ENCODE results near the gene WDTC1. TPM values are rescaled to one million over a fixed set of nuclear protein-coding genes. Genes with fewer than 3 reads are reported as not detected.
A peak's percentile ranks its signal among the peaks of the same experiment; 100 is the strongest.

The WDTC1 gene
- total and polyA plus RNA-seq, 2 of the 13 experiments (the other 11 are each of a cell fraction or from before 2014, with no cell fraction given) = 5.5 TPM

DNA sequence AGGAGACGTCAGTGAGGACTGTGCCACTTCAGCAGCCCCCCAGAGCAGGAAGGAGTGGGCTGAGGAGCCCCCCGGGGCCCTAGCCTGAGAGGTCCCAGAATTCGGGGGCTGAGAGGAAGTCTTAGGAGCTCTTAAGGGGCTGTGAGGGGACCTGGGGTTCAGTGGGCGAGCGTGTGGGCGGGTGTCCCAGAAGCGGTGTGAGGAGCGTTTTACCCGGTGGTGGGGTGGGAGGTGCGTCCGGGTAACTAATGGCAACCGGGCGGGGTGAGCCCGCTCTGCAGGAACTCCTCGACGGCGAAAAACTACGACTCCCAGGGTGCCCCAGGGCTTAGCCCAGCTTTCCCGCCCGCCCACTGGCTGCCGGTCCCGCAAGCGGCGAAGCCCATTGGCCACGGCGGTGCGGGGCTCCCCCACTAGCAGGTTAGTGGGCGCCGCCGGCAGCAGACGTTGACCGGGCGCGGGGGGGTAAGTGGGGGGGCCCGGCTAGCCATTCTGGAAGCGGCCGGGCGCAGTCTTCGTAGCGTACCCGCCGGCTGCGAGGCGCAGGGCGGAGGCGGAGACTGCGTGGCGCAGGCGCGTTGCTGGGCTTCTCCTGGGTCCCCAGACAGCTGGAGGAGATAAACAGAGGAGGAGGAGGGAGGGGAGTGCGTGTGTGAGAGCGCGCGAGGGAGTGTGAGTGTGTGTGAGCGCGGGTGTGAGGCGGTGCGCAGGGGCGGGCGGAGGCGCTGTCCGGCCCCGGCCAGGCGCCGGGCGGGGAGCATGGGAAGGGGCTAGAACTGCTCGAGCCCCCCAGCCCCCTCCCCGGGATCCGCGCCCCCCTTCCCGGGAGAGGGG is at the start of gene WDTC1 (continued):
- TF ChIP-seq ZNF317 (CRISPR knock-in tag; IDR thresholded peaks at IDR 0.05) (0 out of 2 replicates have a peak, but pooled peaks have one; percentile 45), SP2 (CRISPR knock-in tag; IDR thresholded peaks at IDR 0.05) (peak; percentile 89), HDAC2 (CRISPR knock-in tag; IDR thresholded peaks at IDR 0.05) (peak; percentile 32; the same call in 1 of the 2 replicates), ZNF503 (CRISPR knock-in tag; IDR thresholded peaks at IDR 0.05) (peak; percentile 52; the same call in 1 of the 2 replicates), POLR2A (IDR thresholded peaks at IDR 0.05; ENCODE audit: insufficient read depth in 1 of 2, low read depth in 2 of 2, low read length in 2 of 2) (peak in 1 of 2 experiments; percentile 44; a peak in 1 of 4 replicates), U2AF2 (IDR thresholded peaks at IDR 0.05; ENCODE audit: low read depth, low read length) (peak; percentile 98), IRF9 (CRISPR knock-in tag; IDR thresholded peaks at IDR 0.05; ENCODE audit: borderline replicate concordance) (peak; percentile 42; the same call in 1 of the 2 replicates), ZNF83 (CRISPR knock-in tag; IDR thresholded peaks at IDR 0.05; ENCODE audit: borderline replicate concordance) (no peak), ZNF280B (CRISPR knock-in tag; IDR thresholded peaks at IDR 0.05; ENCODE audit: borderline replicate concordance) (no peak), ZBTB7A (CRISPR knock-in tag; IDR thresholded peaks at IDR 0.05) (peak; percentile 26; the same call in 1 of the 2 replicates), ZNF30 (CRISPR knock-in tag; IDR thresholded peaks at IDR 0.05) (no peak), PPARG (CRISPR knock-in tag; conservative IDR thresholded peaks at IDR 0.05) (no peak; the same call in 1 of the 2 replicates), DR1 (CRISPR knock-in tag; IDR thresholded peaks at IDR 0.05) (0 out of 2 replicates have a peak, but pooled peaks have one; percentile 22), ZBTB8A (CRISPR knock-in tag; IDR thresholded peaks at IDR 0.05; ENCODE audit: borderline replicate concordance, low read depth) (0 out of 2 replicates have a peak, but pooled peaks have one; percentile 44), ZNF761 (CRISPR knock-in tag; conservative IDR thresholded peaks at IDR 0.05) (peak; percentile 87; the same call in 1 of the 2 replicates), NONO (IDR thresholded peaks at IDR 0.05) (no peak), NONO (CRISPR knock-in tag; conservative IDR thresholded peaks at IDR 0.05) (peak; percentile 85), ZNF230 (CRISPR knock-in tag; IDR thresholded peaks at IDR 0.05) (peak; percentile 76; the same call in 1 of the 2 replicates)
- TF ChIP-seq, protein P1, sequence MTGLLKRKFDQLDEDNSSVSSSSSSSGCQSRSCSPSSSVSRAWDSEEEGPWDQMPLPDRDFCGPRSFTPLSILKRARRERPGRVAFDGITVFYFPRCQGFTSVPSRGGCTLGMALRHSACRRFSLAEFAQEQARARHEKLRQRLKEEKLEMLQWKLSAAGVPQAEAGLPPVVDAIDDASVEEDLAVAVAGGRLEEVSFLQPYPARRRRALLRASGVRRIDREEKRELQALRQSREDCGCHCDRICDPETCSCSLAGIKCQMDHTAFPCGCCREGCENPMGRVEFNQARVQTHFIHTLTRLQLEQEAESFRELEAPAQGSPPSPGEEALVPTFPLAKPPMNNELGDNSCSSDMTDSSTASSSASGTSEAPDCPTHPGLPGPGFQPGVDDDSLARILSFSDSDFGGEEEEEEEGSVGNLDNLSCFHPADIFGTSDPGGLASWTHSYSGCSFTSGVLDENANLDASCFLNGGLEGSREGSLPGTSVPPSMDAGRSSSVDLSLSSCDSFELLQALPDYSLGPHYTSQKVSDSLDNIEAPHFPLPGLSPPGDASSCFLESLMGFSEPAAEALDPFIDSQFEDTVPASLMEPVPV (CRISPR knock-in tag; IDR thresholded peaks at IDR 0.05) = peak; percentile 80; the same call in 1 of the 2 replicates
- TF ChIP-seq, protein P2, sequence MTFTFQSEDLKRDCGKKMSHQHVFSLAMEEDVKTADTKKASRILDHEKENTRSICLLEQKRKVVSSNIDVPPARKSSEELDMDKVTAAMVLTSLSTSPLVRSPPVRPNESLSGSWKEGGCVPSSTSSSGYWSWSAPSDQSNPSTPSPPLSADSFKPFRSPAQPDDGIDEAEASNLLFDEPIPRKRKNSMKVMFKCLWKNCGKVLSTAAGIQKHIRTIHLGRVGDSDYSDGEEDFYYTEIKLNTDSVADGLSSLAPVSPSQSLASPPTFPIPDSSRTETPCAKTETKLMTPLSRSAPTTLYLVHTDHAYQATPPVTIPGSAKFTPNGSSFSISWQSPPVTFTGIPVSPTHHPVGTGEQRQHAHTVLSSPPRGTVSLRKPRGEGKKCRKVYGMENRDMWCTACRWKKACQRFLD (CRISPR knock-in tag; IDR thresholded peaks at IDR 0.05; ENCODE audit: borderline replicate concordance) = no peak
